K562 (cell line): Measurements from ENCODE around the gene ATF5. TPM values are rescaled to one million over a fixed set of nuclear protein-coding genes. Genes with fewer than 3 reads are reported as not detected.
A peak's percentile ranks its signal among the peaks of the same experiment; 100 is the strongest.

Experiments
- GABPB1 ChIP-seq: sonication (generic); formaldehyde crosslinking; IDR thresholded peaks from 2 replicates; pipeline ENCODE4 v1.8.0; 2022; ENCODE audit warnings: mild to moderate bottlenecking, missing genetic modification reagents
- GABPB2 ChIP-seq: fragments of 250-450 bp; sonication (Bioruptor Pico); conservative IDR thresholded peaks from 2 replicates; pipeline ENCODE4 v1.5.1; 2021; ENCODE audit warnings: mild to moderate bottlenecking
- NFYB ChIP-seq: IDR thresholded peaks from 2 replicates; pipeline ENCODE4 v1.6.1; 2011; ENCODE audit warnings: mild to moderate bottlenecking, moderate library complexity; ENCODE audit not compliant: insufficient read length; ENCODE audit errors: extremely low read depth
- RAD51 ChIP-seq: fragments of 450-650 bp; IDR thresholded peaks from 2 replicates; pipeline ENCODE4 v1.7.1; 2016; ENCODE audit warnings: low read depth, mild to moderate bottlenecking, borderline replicate concordance
- RBM25 ChIP-seq: fragments of 200-400 bp; formaldehyde crosslinking; IDR thresholded peaks from 2 replicates; pipeline ENCODE4 v1.6.1; 2018; ENCODE audit warnings: low read length, low read depth, moderate library complexity; ENCODE audit not compliant: severe bottlenecking
- polyA plus RNA-seq, 8 experiments: library from polyadenylated mRNA; depleted of rRNA in 4 of 8; stranded (reverse) in 5 of 8; unstranded in 3 of 8; fragments of >200 nt; fragmentation: Nextera tagmentation in 2 of 8; fragmentation: Illumina TruSeq in 1 of 8; extraction: Ambion mirVana in 2 of 8; extraction: Trizol in 1 of 8; gene quantifications; 2 replicates each; pipeline versions ENCODE4 v1.2.1 to v1.2.3, GENCODE V29; 2011 to 2014; ENCODE audit warnings: inconsistent platforms in 1 of 8, missing spikeins in 1 of 8
- total RNA-seq, 7 experiments: library from RNA; depleted of rRNA in 6 of 7; stranded (reverse); fragments of >200 nt in 6 of 7; fragmentation: Illumina TruSeq in 2 of 7; extraction: Trizol in 2 of 7; gene quantifications; 2 replicates each; pipeline versions ENCODE4 v1.2.1 to v1.2.3, GENCODE V29; 2011 to 2021; ENCODE audit warnings: low replicate concordance in 1 of 7
- TF ChIP-seq, protein P1 (sequence below): fragments of 450-650 bp; IDR thresholded peaks from 2 replicates; pipeline ENCODE4 v1.6.1; 2016
- TF ChIP-seq, protein P2 (sequence below): fragments of 250-450 bp; sonication (Bioruptor Pico); IDR thresholded peaks from 2 replicates; pipeline ENCODE4 v1.8.0; 2021; ENCODE audit warnings: mild to moderate bottlenecking, moderate library complexity
- TF ChIP-seq, protein P3 (sequence below): sonication (generic); formaldehyde crosslinking; IDR thresholded peaks from 2 replicates; pipeline ENCODE4 v1.5.0; 2020; ENCODE audit warnings: missing genetic modification reagents
- TF ChIP-seq, protein P4 (sequence below): sonication (generic); formaldehyde crosslinking; IDR thresholded peaks from 2 replicates; pipeline ENCODE4 v1.8.1; 2023; ENCODE audit warnings: mild to moderate bottlenecking, missing genetic modification reagents
- TF ChIP-seq, protein P5 (sequence below): sonication (generic); formaldehyde crosslinking; IDR thresholded peaks from 2 replicates; pipeline ENCODE4 v1.9.0; 2022; ENCODE audit warnings: mild to moderate bottlenecking, missing genetic modification reagents

Gene ATF5
- total and polyA plus RNA-seq, 9 of the 15 experiments (the other 6 are each of a cell fraction or from before 2014, with no cell fraction given) = 3.0 to 57.6 (median 11.1) TPM

DNA sequence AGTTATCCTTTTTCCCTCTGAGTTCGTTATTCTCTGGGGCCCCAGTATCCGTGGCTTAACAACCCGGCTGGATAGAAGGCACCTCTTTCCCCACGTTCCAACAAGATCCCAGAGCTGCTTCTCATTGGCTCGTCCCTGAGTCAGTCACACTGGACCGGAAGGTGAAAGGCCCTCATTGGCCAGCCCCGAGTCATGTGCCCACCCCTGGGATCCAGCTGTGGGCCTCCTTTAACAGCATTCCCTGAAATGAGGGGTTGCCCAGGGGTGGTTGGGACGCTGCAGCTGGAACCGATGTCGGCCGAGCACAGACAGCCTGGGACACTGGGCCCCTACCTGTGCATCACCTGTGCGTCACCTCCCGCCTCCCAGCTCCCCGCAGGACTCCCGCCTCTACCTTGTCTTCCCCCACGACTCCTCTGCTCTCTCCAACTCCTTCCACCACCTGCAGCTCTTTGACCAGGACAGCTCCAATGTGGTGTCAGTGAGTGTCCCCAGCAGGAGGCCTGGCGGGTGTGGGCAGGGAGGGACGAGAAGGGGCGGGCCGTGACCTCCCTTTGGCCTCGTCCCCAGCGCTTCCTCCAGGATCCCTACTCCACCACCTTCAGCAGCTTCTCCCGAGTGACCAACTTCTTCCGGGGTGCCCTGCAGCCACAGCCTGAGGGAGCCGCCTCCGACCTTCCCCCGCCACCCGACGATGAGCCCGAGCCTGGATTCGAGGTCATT, 47.2 kb upstream of the ATF5 start (continued):
- TF ChIP-seq, protein P1, sequence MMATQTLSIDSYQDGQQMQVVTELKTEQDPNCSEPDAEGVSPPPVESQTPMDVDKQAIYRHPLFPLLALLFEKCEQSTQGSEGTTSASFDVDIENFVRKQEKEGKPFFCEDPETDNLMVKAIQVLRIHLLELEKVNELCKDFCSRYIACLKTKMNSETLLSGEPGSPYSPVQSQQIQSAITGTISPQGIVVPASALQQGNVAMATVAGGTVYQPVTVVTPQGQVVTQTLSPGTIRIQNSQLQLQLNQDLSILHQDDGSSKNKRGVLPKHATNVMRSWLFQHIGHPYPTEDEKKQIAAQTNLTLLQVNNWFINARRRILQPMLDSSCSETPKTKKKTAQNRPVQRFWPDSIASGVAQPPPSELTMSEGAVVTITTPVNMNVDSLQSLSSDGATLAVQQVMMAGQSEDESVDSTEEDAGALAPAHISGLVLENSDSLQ = peak; percentile 97
- TF ChIP-seq, protein P2, sequence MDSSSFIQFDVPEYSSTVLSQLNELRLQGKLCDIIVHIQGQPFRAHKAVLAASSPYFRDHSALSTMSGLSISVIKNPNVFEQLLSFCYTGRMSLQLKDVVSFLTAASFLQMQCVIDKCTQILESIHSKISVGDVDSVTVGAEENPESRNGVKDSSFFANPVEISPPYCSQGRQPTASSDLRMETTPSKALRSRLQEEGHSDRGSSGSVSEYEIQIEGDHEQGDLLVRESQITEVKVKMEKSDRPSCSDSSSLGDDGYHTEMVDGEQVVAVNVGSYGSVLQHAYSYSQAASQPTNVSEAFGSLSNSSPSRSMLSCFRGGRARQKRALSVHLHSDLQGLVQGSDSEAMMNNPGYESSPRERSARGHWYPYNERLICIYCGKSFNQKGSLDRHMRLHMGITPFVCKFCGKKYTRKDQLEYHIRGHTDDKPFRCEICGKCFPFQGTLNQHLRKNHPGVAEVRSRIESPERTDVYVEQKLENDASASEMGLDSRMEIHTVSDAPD (CRISPR knock-in tag) = no peak
- TF ChIP-seq GABPB1 = no peak
- TF ChIP-seq, protein P3, sequence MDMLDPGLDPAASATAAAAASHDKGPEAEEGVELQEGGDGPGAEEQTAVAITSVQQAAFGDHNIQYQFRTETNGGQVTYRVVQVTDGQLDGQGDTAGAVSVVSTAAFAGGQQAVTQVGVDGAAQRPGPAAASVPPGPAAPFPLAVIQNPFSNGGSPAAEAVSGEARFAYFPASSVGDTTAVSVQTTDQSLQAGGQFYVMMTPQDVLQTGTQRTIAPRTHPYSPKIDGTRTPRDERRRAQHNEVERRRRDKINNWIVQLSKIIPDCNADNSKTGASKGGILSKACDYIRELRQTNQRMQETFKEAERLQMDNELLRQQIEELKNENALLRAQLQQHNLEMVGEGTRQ (CRISPR knock-in tag) = peak; percentile 57
- peak; percentile 64 for TF ChIP-seq NFYB
- no peak for TF ChIP-seq GABPB2
- peak; percentile 54 for TF ChIP-seq RBM25
- TF ChIP-seq, protein P4, sequence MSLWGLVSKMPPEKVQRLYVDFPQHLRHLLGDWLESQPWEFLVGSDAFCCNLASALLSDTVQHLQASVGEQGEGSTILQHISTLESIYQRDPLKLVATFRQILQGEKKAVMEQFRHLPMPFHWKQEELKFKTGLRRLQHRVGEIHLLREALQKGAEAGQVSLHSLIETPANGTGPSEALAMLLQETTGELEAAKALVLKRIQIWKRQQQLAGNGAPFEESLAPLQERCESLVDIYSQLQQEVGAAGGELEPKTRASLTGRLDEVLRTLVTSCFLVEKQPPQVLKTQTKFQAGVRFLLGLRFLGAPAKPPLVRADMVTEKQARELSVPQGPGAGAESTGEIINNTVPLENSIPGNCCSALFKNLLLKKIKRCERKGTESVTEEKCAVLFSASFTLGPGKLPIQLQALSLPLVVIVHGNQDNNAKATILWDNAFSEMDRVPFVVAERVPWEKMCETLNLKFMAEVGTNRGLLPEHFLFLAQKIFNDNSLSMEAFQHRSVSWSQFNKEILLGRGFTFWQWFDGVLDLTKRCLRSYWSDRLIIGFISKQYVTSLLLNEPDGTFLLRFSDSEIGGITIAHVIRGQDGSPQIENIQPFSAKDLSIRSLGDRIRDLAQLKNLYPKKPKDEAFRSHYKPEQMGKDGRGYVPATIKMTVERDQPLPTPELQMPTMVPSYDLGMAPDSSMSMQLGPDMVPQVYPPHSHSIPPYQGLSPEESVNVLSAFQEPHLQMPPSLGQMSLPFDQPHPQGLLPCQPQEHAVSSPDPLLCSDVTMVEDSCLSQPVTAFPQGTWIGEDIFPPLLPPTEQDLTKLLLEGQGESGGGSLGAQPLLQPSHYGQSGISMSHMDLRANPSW = no peak
- TF ChIP-seq, protein P5, sequence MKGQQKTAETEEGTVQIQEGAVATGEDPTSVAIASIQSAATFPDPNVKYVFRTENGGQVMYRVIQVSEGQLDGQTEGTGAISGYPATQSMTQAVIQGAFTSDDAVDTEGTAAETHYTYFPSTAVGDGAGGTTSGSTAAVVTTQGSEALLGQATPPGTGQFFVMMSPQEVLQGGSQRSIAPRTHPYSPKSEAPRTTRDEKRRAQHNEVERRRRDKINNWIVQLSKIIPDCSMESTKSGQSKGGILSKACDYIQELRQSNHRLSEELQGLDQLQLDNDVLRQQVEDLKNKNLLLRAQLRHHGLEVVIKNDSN (CRISPR knock-in tag) = peak; percentile 84
- peak; percentile 36; the same call in 1 of the 2 replicates for TF ChIP-seq RAD51
